ENCODE data around the gene LRRC4C.

The LRRC4C gene

GRCh38 chr11:41323446-41323845, 136.0 kb downstream of the LRRC4C start:
- DNase-seq (ENCODE audit: low spot score), result no peak

GRCh38 chr11:41320653-41321052, 138.8 kb downstream of the LRRC4C start:
- DNase-seq (ENCODE audit: low spot score), result no peak

- DNase-seq (ENCODE audit: low spot score), result no peak
Measured at GRCh38 chr11:41320238-41320637, 139.2 kb downstream of the LRRC4C start.

- DNase-seq (ENCODE audit: low spot score), result no peak
Measured at GRCh38 chr11:41319434-41319833, 140.0 kb downstream of the LRRC4C start.

- DNase-seq (ENCODE audit: low spot score), result no peak
Measured at GRCh38 chr11:41316751-41317150, 142.7 kb downstream of the LRRC4C start.

- no peak for DNase-seq (ENCODE audit: low spot score)
Measured at GRCh38 chr11:41313226-41313625, 146.2 kb downstream of the LRRC4C start.

GRCh38 chr11:41309716-41310115, 149.7 kb downstream of the LRRC4C start:
- no peak for DNase-seq (ENCODE audit: low spot score)

- DNase-seq (ENCODE audit: low spot score), result no peak
Measured at GRCh38 chr11:41309111-41309522, 150.3 kb downstream of the LRRC4C start.

GRCh38 chr11:41308286-41308685, 151.2 kb downstream of the LRRC4C start:
- no peak for DNase-seq (ENCODE audit: low spot score)

GRCh38 chr11:41307296-41308080, 152.0 kb downstream of the LRRC4C start:
- no peak for DNase-seq (ENCODE audit: low spot score)

- DNase-seq (ENCODE audit: low spot score), result no peak
Measured at GRCh38 chr11:41306431-41306830, 153.0 kb downstream of the LRRC4C start.

GRCh38 chr11:41301023-41301422, 158.4 kb downstream of the LRRC4C start:
- no peak for DNase-seq (ENCODE audit: low spot score)

- DNase-seq (ENCODE audit: low spot score), result no peak
Measured at GRCh38 chr11:41289408-41289807, 170.0 kb downstream of the LRRC4C start.

GRCh38 chr11:41286751-41287150, 172.7 kb downstream of the LRRC4C start:
- DNase-seq (ENCODE audit: low spot score), result no peak

- no peak for DNase-seq (ENCODE audit: low spot score)
Measured at GRCh38 chr11:41284354-41284753, 175.1 kb downstream of the LRRC4C start.

- DNase-seq (ENCODE audit: low spot score), result no peak
Measured at GRCh38 chr11:41283191-41283930, 176.1 kb downstream of the LRRC4C start.

GRCh38 chr11:41282395-41282794, 177.1 kb downstream of the LRRC4C start:
- no peak for DNase-seq (ENCODE audit: low spot score)

- no peak for DNase-seq (ENCODE audit: low spot score)
Measured at GRCh38 chr11:41281131-41281742, 178.2 kb downstream of the LRRC4C start.

- no peak for DNase-seq (ENCODE audit: low spot score)
Measured at GRCh38 chr11:41274831-41275230, 184.6 kb downstream of the LRRC4C start.

GRCh38 chr11:41273908-41274307, 185.5 kb downstream of the LRRC4C start:
- DNase-seq (ENCODE audit: low spot score), result no peak

GRCh38 chr11:41267451-41267850, 192.0 kb downstream of the LRRC4C start:
- no peak for DNase-seq (ENCODE audit: low spot score)

- DNase-seq (ENCODE audit: low spot score), result no peak
Measured at GRCh38 chr11:41256041-41256440, 203.4 kb downstream of the LRRC4C start.

- DNase-seq (ENCODE audit: low spot score), result no peak
Measured at GRCh38 chr11:41254966-41255365, 204.5 kb downstream of the LRRC4C start.

Data from HuH-7.5 (cell line).